PFSK-1 (cell line): ENCODE measurements around the gene SFMBT2.

Experiments used
- POLR2AphosphoS5 ChIP-seq: IDR thresholded peaks from 2 replicates; pipeline ENCODE4 v1.6.1; 2012; ENCODE audit warnings: low read depth, mild to moderate bottlenecking, control low read depth, low read length, moderate library complexity
- REST ChIP-seq, 2 experiments: IDR thresholded peaks; 2 replicates each; pipeline versions ENCODE4 v1.6.1 to v1.8.0; 2011 to 2012; ENCODE audit warnings: low read depth in 2 of 2, low read length in 2 of 2, control low read depth in 1 of 2, inconsistent platforms in 1 of 2, mild to moderate bottlenecking in 1 of 2, moderate library complexity in 1 of 2; ENCODE audit not compliant: insufficient read depth in 1 of 2

GRCh38 chr10:7205656-7206055 is 205.2 kb downstream of the SFMBT2 start:
- no peak for TF ChIP-seq POLR2AphosphoS5
- TF ChIP-seq REST (IDR thresholded peaks at IDR 0.05; ENCODE audit: insufficient read depth in 1 of 2, low read depth in 2 of 2, low read length in 2 of 2), result no peak
